Brain microvascular endothelial cell (primary cell): Measurements from ENCODE around the gene CAMSAP1.

Experiments
- DNase-seq: peaks from one replicate; pipeline ENCODE4 v3.0.0-alpha.2; 2020
- H3K27ac ChIP-seq: fragments of 250-450 bp; sonication (Bioruptor Pico); 2 replicates; pipeline ENCODE4 v1.5.1; 2020; ENCODE audit warnings: mild to moderate bottlenecking, moderate library complexity
- H3K27me3 ChIP-seq: fragments of 250-450 bp; sonication (Bioruptor Pico); replicated peaks from 2 replicates; pipeline ENCODE4 v1.5.1; 2020; ENCODE audit warnings: mild to moderate bottlenecking
- H3K36me3 ChIP-seq: fragments of 250-450 bp; sonication (Bioruptor Pico); replicated peaks from 2 replicates; pipeline ENCODE4 v1.5.1; 2020; ENCODE audit warnings: mild to moderate bottlenecking
- H3K4me3 ChIP-seq: 2 replicates; pipeline ENCODE4 v1.5.1; 2011; ENCODE audit warnings: low read depth, mild to moderate bottlenecking, control low read depth, low read length, moderate library complexity
- in situ Hi-C: cut with HindIII; loops from 2 replicates; pipeline ENCODE4 v1.10.0; 2017; ENCODE audit warnings: low sequenced_read_pairs, low pct_ligation_motif_present
- TF ChIP-seq, protein P1 (sequence below): IDR thresholded peaks from 2 replicates; pipeline ENCODE4 v1.5.1; 2011; ENCODE audit warnings: low read depth, mild to moderate bottlenecking, moderate library complexity, low read length, control low read depth, inconsistent platforms; ENCODE audit errors: missing control alignments

Gene CAMSAP1

GRCh38 chr9:135888766-135889394, 18.5 kb downstream of the CAMSAP1 start:
- H3K4me3 ChIP-seq: no peak overlapping the region
- no peaks in the 10 kb centered on the region for H3K36me3 ChIP-seq
- in situ Hi-C loops: no loop called here
- no peaks in the 10 kb centered on the region for H3K27me3 ChIP-seq
- no peak overlapping the region for H3K27ac ChIP-seq
- TF ChIP-seq, protein P1, sequence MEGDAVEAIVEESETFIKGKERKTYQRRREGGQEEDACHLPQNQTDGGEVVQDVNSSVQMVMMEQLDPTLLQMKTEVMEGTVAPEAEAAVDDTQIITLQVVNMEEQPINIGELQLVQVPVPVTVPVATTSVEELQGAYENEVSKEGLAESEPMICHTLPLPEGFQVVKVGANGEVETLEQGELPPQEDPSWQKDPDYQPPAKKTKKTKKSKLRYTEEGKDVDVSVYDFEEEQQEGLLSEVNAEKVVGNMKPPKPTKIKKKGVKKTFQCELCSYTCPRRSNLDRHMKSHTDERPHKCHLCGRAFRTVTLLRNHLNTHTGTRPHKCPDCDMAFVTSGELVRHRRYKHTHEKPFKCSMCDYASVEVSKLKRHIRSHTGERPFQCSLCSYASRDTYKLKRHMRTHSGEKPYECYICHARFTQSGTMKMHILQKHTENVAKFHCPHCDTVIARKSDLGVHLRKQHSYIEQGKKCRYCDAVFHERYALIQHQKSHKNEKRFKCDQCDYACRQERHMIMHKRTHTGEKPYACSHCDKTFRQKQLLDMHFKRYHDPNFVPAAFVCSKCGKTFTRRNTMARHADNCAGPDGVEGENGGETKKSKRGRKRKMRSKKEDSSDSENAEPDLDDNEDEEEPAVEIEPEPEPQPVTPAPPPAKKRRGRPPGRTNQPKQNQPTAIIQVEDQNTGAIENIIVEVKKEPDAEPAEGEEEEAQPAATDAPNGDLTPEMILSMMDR: no peak
- no peak for DNase-seq

DNA sequence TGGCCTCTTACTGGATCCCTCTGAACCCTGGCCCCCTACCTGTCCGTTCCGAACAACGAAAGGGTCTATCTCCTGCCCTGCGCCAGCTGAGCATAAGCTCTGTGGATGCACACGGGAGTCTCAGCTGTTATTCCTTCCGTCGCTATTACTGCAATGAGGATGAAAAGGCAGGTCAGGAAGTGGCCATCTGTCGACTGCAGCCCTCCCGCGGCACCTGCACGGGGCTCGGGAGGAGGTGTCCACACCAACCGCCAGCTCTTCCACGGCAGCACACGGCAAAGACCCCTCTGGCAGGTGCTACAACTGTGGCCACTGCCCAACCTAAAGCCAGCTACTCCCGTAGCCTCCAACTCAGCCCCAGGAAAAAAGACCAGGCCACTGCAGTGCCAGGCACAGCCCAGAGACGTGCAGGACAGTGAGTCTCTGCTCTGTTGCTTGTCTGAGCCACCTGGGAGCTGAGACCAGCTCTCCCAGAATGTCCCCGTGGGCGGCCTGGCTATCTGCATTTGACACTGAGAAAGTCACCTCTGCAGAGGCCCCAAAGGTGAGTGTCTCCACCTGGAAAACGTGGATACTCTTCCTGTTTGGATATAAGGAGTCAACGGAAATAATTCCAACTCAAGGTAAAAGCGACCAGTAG, 19.1 kb downstream of the CAMSAP1 start:
- TF ChIP-seq, protein P1: no peak
- no peak for DNase-seq
- in situ Hi-C loops: no loop called here
- no peaks in the 10 kb centered on the region for H3K36me3 ChIP-seq
- H3K27ac ChIP-seq: no peak overlapping the region
- H3K4me3 ChIP-seq: no peak overlapping the region
- H3K27me3 ChIP-seq: no peaks in the 10 kb centered on the region

DNA sequence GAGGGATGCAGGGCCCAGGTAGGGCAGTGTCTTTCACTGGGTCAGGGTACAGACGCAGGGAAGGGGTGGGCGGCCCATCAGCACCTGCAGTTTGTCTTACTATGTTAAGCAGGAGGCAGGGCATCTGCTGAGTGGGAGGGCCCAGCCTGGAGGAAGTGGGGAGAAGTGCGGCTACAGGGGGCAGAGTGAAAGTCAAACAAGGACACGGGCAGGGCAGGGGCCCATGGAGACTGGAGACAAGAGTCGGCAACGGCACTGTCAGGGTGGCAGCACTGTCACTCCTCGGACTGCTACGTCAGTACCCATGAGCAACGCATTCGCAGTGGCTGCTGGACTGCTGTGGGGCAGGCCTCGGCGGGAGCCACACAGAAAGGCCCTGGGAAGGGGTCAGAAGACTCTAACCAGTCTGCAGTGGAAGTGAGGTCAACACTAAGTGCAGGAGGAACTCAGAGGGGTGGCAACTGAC, 19.7 kb downstream of the CAMSAP1 start:
- in situ Hi-C loops: no loop called here
- TF ChIP-seq, protein P1: peak; percentile 1
- no peaks in the 10 kb centered on the region for H3K36me3 ChIP-seq
- DNase-seq: no peak
- no peaks in the 10 kb centered on the region for H3K27me3 ChIP-seq
- H3K27ac ChIP-seq: no peak overlapping the region
- no peak overlapping the region for H3K4me3 ChIP-seq

DNA sequence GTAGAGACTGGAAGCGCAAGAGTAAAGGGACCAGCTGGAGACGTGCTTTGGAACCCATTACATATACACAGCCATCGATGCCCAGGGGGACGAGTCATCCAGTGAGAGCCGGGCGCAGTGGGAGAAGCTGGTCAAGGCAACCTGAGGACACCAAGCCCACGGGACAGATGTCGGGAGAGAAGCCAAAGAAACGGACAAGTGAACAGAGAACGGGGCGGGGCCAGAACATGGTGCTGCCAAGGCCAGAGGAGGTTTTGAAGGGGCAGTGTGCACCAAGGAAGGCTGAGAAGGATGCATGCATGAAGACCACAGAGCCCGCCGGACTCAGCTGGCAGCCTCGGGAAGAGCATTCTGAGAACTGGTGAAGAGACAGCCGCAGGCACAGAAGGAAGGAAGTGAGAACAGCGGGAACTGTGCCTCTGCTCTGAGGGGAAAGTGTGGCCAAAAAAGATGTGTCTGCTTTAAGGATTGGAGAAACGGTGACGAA, 20.3 kb downstream of the CAMSAP1 start:
- no peaks in the 10 kb centered on the region for H3K27me3 ChIP-seq
- no peak overlapping the region for H3K4me3 ChIP-seq
- in situ Hi-C loops: no loop called here
- no peak overlapping the region for H3K27ac ChIP-seq
- DNase-seq: no peak
- H3K36me3 ChIP-seq: no peaks in the 10 kb centered on the region
- TF ChIP-seq, protein P1: no peak

DNA sequence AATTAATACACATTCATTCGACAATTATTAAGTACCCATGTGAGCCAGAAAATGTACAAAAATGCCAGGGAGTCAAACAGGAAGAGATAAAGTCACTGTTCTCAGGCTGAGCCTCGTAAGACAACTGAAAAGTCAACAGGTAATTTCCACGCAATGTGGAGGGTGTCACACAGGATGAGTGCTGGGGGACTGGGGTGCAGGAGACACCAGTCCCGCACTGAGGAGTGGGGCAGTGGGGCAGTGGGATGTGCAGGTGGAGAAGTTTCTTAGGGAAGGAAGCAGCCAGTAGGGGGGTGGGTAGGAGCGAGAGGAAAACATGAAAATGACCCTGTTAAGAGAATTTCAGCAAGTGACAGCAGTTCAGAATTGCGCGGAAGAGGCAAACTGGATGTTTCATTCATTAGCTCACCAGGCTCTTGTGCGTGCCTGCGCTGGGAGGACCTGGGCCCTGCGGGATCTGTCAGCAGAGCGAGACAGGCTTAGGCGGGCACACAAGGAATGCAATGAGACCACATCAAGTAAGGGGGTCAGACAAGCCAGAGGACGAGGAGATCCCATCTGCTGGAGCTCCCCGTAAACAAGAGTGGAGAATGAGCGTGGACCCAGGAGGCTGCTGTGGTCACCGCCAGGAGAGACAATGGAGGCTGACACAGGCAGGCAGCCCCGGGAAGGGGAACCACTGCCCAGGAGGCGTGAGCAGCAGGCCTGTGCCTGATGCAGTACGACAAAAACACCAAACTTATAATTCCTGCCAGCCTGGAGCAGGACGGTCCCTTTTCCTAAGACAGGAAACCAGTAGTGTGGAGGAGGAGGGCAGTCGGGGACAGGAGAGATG, 21.0 kb downstream of the CAMSAP1 start:
- H3K4me3 ChIP-seq: no peak overlapping the region

More for the DNA sequence above, 21.0 kb downstream of the CAMSAP1 start:
- in situ Hi-C loops: no loop called here
- Histone ChIP-seq H3K27me3 (no peaks in the 10 kb centered on the region), H3K27ac (no peak overlapping the region), H3K36me3 (no peaks in the 10 kb centered on the region)
- TF ChIP-seq, protein P1: no peak
- DNase-seq: no peak
